DND-41 (cell line): ENCODE results near the gene KCNN1.
"Not testable (repeated sequence)": the region's sequence is repeated elsewhere in the genome, so short reads cannot be mapped to it uniquely, and the experiment has no call there.

ENCODE experiments used
- ATAC-seq: fragments of 200-7000 bp; cut with Tn5 transposase; 3 replicates; pipeline ENCODE4 v1.9.1; 2021; ENCODE audit warnings: low read depth; ENCODE audit not compliant: insufficient read depth
- DNase-seq: peaks from one replicate; pipeline ENCODE4 v3.0.0-alpha.2; 2020
- H2AFZ ChIP-seq: 2 replicates; pipeline ENCODE4 v1.6.0; 2012; ENCODE audit warnings: low read depth, low read length
- H3K27ac ChIP-seq: 2 replicates; pipeline ENCODE4 v1.5.1; 2012; ENCODE audit warnings: low read length, inconsistent platforms
- H3K27me3 ChIP-seq: fragments of 200-600 bp; sonication (generic); 2 replicates; pipeline ENCODE4 v1.6.0; 2012; ENCODE audit warnings: low read length, mild to moderate bottlenecking, inconsistent platforms; ENCODE audit not compliant: insufficient read depth, poor library complexity
- H3K36me3 ChIP-seq: 2 replicates; pipeline ENCODE4 v1.5.1; 2012; ENCODE audit warnings: low read length, inconsistent platforms; ENCODE audit not compliant: insufficient read depth
- H3K4me1 ChIP-seq: 2 replicates; pipeline ENCODE4 v1.5.1; 2012; ENCODE audit warnings: mild to moderate bottlenecking, low read length; ENCODE audit not compliant: insufficient read depth
- H3K4me2 ChIP-seq: 2 replicates; pipeline ENCODE4 v1.6.0; 2012; ENCODE audit warnings: mild to moderate bottlenecking, moderate library complexity, low read length, inconsistent platforms; ENCODE audit not compliant: insufficient read depth
- H3K4me3 ChIP-seq, 2 experiments: fragments of 200-600 bp in 1 of 2; shearing (Covaris generic) in 1 of 2; 2 replicates each; pipeline ENCODE4 v1.5.1; 2012 to 2016; ENCODE audit warnings: inconsistent platforms in 2 of 2, low read length in 2 of 2, mild to moderate bottlenecking in 2 of 2, low read depth in 1 of 2, moderate library complexity in 1 of 2
- H3K79me2 ChIP-seq: 2 replicates; pipeline ENCODE4 v1.6.0; 2012; ENCODE audit warnings: low read length, inconsistent platforms; ENCODE audit not compliant: insufficient read depth
- H3K9ac ChIP-seq: 2 replicates; pipeline ENCODE4 v1.6.0; 2012; ENCODE audit warnings: low read depth, mild to moderate bottlenecking, inconsistent platforms, low read length, moderate library complexity
- H3K9me3 ChIP-seq: 2 replicates; pipeline ENCODE4 v1.5.1; 2012; ENCODE audit warnings: low read length, moderate library complexity, mild to moderate bottlenecking, inconsistent platforms; ENCODE audit not compliant: insufficient read depth, severe bottlenecking
- H4K20me1 ChIP-seq: 2 replicates; pipeline ENCODE4 v1.6.0; 2012; ENCODE audit warnings: low read length; ENCODE audit not compliant: insufficient read depth
- CTCF ChIP-seq: IDR thresholded peaks from 2 replicates; pipeline ENCODE4 v1.5.1; 2012; ENCODE audit warnings: borderline replicate concordance, low read length, moderate library complexity, mild to moderate bottlenecking; ENCODE audit not compliant: poor library complexity, severe bottlenecking; ENCODE audit errors: extremely low read depth
- EZH2 ChIP-seq: IDR thresholded peaks from 3 replicates; pipeline ENCODE4 v1.6.1; 2012; ENCODE audit warnings: borderline replicate concordance, low read depth, mild to moderate bottlenecking, moderate library complexity, low read length, inconsistent platforms; ENCODE audit not compliant: severe bottlenecking

Gene KCNN1

GRCh38 chr19:17982430-17982829 is 15.5 kb downstream of the KCNN1 start:
- TF ChIP-seq EZH2 (no peak), CTCF (no peak)
- Histone ChIP-seq H3K36me3 (no peaks in the 10 kb centered on the region), H2AFZ (no peak overlapping the region), H4K20me1 (no peaks in the 10 kb centered on the region), H3K9me3 (no peaks in the 10 kb centered on the region), H3K4me2 (no peak overlapping the region), H3K79me2 (no peaks in the 10 kb centered on the region), H3K9ac (no peak overlapping the region), H3K4me1 (no peaks in the 10 kb centered on the region), H3K27ac (no peak overlapping the region), H3K27me3 (no peaks in the 10 kb centered on the region), H3K4me3 (no peak overlapping the region)
- ATAC-seq: no peak
- DNase-seq: no peak

GRCh38 chr19:17985037-17985818 is 18.3 kb downstream of the KCNN1 start:
- no peak overlapping the region for H2AFZ ChIP-seq
- TF ChIP-seq CTCF: no peak
- TF ChIP-seq EZH2: no peak
- no peak for DNase-seq
- no peaks in the 10 kb centered on the region for H4K20me1 ChIP-seq
- H3K4me1 ChIP-seq: no peaks in the 10 kb centered on the region
- no peak overlapping the region for H3K27ac ChIP-seq
- no peaks in the 10 kb centered on the region for H3K9me3 ChIP-seq
- H3K9ac ChIP-seq: no peak overlapping the region
- no peak overlapping the region for H3K4me2 ChIP-seq
- no peak overlapping the region for H3K4me3 ChIP-seq
- H3K79me2 ChIP-seq: no peaks in the 10 kb centered on the region
- H3K27me3 ChIP-seq: no peaks in the 10 kb centered on the region
- no peaks in the 10 kb centered on the region for H3K36me3 ChIP-seq
- ATAC-seq: no peak

GRCh38 chr19:17986569-17986968 is 19.7 kb downstream of the KCNN1 start:
- not testable (repeated sequence) for H4K20me1 ChIP-seq, H3K36me3 ChIP-seq, H3K27ac ChIP-seq, H3K9ac ChIP-seq, H2AFZ ChIP-seq, H3K4me1 ChIP-seq, H3K4me2 ChIP-seq, H3K9me3 ChIP-seq, H3K79me2 ChIP-seq, H3K27me3 ChIP-seq, DNase-seq, H3K4me3 ChIP-seq, ATAC-seq

- no peak overlapping the region for H2AFZ ChIP-seq
- TF ChIP-seq EZH2 (no peak), CTCF (no peak)
- H3K36me3 ChIP-seq: no peaks in the 10 kb centered on the region
- ATAC-seq (no peak), DNase-seq (no peak)
- no peaks in the 10 kb centered on the region for H3K79me2 ChIP-seq
- H3K9ac ChIP-seq: no peak overlapping the region
- H3K27me3 ChIP-seq: no peaks in the 10 kb centered on the region
- H3K27ac ChIP-seq: no peak overlapping the region
- no peak overlapping the region for H3K4me3 ChIP-seq
- H3K4me2 ChIP-seq: no peak overlapping the region
- no peaks in the 10 kb centered on the region for H3K9me3 ChIP-seq
- no peaks in the 10 kb centered on the region for H3K4me1 ChIP-seq
- H4K20me1 ChIP-seq: no peaks in the 10 kb centered on the region
Observed at GRCh38 chr19:17988161-17988560, 21.3 kb downstream of the KCNN1 start.
